ENCODE measurements around the gene MLH3. TPM values are rescaled to one million over a fixed set of nuclear protein-coding genes. Genes with fewer than 3 reads are reported as not detected.

MLH3 gene
- total RNA-seq, 1 experiment from 2014 or later = 23.0 TPM

DNA sequence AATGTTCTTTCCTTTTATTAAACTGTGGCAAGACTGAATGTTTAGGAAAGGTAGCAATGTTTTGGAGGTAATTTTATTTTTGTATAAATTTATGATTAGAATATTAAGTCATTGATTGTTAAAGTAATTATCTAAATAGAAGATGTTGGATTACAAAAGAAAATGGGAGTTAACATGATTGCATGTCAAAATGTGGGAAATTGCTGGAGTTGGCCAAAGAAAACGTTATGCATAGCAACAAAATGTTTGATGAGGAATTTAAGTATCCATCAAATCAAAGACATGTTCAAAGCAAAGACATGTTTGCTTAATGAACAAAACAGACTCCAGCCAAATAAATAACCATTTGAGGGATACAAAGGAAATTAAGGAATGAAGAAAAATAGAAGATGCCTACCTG is 3.2 kb upstream of the MLH3 start:
- Histone ChIP-seq H3K9me3 (ENCODE audit: control insufficient read depth, low read depth, low read length) (no peaks in the 10 kb centered on the region), H4K91ac (ENCODE audit: insufficient read length, low read depth, low read length) (no peak overlapping the region), H2BK5ac (ENCODE audit: insufficient read length, low read length) (no peak overlapping the region), H3K9ac (ENCODE audit: extremely low read depth, insufficient read length, low read length) (no peak overlapping the region), H3K79me2 (ENCODE audit: insufficient read depth, low read length) (no peaks in the 10 kb centered on the region), H3K79me1 (ENCODE audit: insufficient read depth, low read depth, low read length, poor library complexity, severe bottlenecking) (no peaks in the 10 kb centered on the region), H3K27me3 (ENCODE audit: insufficient read depth, low read length) (no peaks in the 10 kb centered on the region), H3K56ac (ENCODE audit: insufficient read length, low read depth, low read length) (no peak overlapping the region), H2BK20ac (ENCODE audit: low read depth, low read length, poor library complexity, severe bottlenecking) (no peak overlapping the region), H3K23me2 (ENCODE audit: insufficient read length, low read depth, low read length, poor library complexity, severe bottlenecking) (peaks cover 3% of the 10 kb centered on the region), H2AFZ (ENCODE audit: low read length) (no peak overlapping the region), H3T11ph (ENCODE audit: low read length) (no peak overlapping the region), H3K4ac (ENCODE audit: low read depth, low read length) (no peak overlapping the region), H2AK5ac (ENCODE audit: insufficient read length, low read length) (no peak overlapping the region), H3K4me2 (ENCODE audit: insufficient read depth, insufficient read length, low read length) (no peak overlapping the region), H4K5ac (ENCODE audit: insufficient read length, low read depth, low read length) (no peak overlapping the region), H4K8ac (replicated peaks; ENCODE audit: insufficient read length, low read depth, low read length) (no peak overlapping the region), H3K4me1 (ENCODE audit: insufficient read depth, low read length) (no peaks in the 10 kb centered on the region), H4K20me1 (ENCODE audit: control insufficient read depth, insufficient read depth, insufficient read length) (no peaks in the 10 kb centered on the region), H2BK120ac (ENCODE audit: low read depth, low read length, poor library complexity, severe bottlenecking) (no peak overlapping the region), H3K23ac (ENCODE audit: insufficient read length, low read depth, low read length) (no peak overlapping the region), H3K18ac (ENCODE audit: insufficient read length, low read depth, low read length) (no peak overlapping the region), H2BK12ac (ENCODE audit: insufficient read length, low read depth, low read length) (no peak overlapping the region), H3K27ac (ENCODE audit: insufficient read length, low read depth, low read length) (no peak overlapping the region), H3K14ac (ENCODE audit: insufficient read depth, low read length) (no peak overlapping the region), H2BK15ac (ENCODE audit: low read depth, low read length) (no peak overlapping the region)
- Mint-ChIP-seq H3K27ac (no peak overlapping the region), H3K9me3 (no peaks in the 10 kb centered on the region; a peak in 2 of 5 replicates), H3K4me1 (no peaks in the 10 kb centered on the region; a peak in 1 of 4 replicates), H3K4me3 (no peak overlapping the region), H3K36me3 (ENCODE audit: insufficient read depth in 1 of 3, low read depth in 3 of 3) (peaks cover 2 to 21% (median 15%) of the 10 kb centered on the region in 3 experiments; a peak in 5 of 7 replicates), H3K27me3 (ENCODE audit: low read depth) (no peaks in the 10 kb centered on the region)
- no CpG with 5 or more reads among the region's 1 CpG for WGBS (ENCODE audit: extremely low coverage, insufficient read length, low lambda C conversion rate)
- DNase-seq = no peak
- TF ChIP-seq CTCF (conservative IDR thresholded peaks at IDR 0.05) = no peak

Data from H9 (cell line).